ENCODE data around the gene DLG2. TPM values are rescaled to one million over a fixed set of nuclear protein-coding genes. Genes with fewer than 3 reads are reported as not detected.

The DLG2 gene
- total RNA-seq, 2 experiments from 2014 or later: 6.9 to 8.2 TPM

DNA sequence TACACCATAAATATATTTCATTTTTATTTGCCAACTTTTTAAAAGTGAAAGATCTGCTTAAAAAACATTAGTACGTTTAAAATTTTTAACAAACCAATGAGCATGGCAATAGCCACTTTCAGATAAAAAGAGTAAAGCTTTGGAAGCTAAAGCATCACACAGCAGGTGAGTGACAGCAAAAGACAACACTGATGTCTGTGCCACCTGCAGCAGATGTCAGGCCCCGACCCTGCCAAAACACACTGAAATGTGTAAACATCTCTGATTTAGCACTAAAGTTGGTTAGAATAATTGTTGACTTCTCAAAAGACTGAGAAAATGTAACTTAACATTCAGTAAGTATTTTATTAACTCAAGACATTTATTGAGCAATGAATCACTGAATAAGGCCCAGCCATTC lies 232.9 kb downstream of the DLG2 start:
- no TSS peak for BruUV-seq (replicated peaks)
- Histone ChIP-seq H3K9me2 (ENCODE audit: insufficient read depth, low read length) (no peaks in the 10 kb centered on the region), H3K36me3 (ENCODE audit: insufficient read depth, low read length) (no peaks in the 10 kb centered on the region), H3K4me1 (ENCODE audit: insufficient read depth, low read length, poor library complexity, severe bottlenecking) (no peaks in the 10 kb centered on the region), H3K27ac (ENCODE audit: low read depth, low read length, poor library complexity, severe bottlenecking) (no peak overlapping the region), H3K9me3 (ENCODE audit: low read length) (no peaks in the 10 kb centered on the region), H4K20me1 (ENCODE audit: insufficient read depth, low read length) (no peaks in the 10 kb centered on the region), H3K4me3 (ENCODE audit: low read depth, low read length, poor library complexity, severe bottlenecking) (no peak overlapping the region), H3K4me2 (ENCODE audit: low read length) (no peak overlapping the region), H3K79me2 (ENCODE audit: insufficient read depth, low read depth, low read length) (no peaks in the 10 kb centered on the region), H2AFZ (ENCODE audit: low read length) (no peak overlapping the region)
- DNase-seq (ENCODE audit: low spot score): no peak
- ChIA-PET POLR2A (no interaction called here), CTCF (ENCODE audit: unreplicated experiment) (no interaction called here)
- intact Hi-C loops (cut with micrococcal nuclease; ENCODE audit: unreplicated experiment): no loop called here
- no peak for TF ChIP-seq EZH2phosphoT487 (IDR thresholded peaks at IDR 0.05; ENCODE audit: borderline replicate concordance, low read depth, low read length)

DNA sequence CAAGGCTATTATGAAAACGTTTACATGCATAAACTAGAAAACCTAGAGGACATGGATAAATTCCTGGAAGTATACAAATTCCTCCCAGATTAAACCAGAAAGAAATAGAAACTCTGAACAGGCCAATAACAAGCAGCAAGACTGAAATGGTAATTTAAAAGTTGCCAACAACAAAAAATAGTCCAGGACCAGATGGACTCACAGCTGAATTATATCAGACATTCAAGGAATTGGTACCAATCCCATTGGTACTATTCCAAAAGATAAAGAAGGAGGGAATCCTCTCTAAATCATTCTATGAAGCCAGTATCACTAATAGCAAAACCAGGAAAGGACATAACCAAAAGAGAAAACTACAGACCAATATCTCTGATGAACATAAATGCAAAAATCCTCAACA lies 236.0 kb downstream of the DLG2 start:
- H3K79me2 ChIP-seq (ENCODE audit: insufficient read depth, low read depth, low read length): no peaks in the 10 kb centered on the region
- ChIA-PET CTCF (ENCODE audit: unreplicated experiment) (no interaction called here), POLR2A (no interaction called here)
- TF ChIP-seq, protein P1, sequence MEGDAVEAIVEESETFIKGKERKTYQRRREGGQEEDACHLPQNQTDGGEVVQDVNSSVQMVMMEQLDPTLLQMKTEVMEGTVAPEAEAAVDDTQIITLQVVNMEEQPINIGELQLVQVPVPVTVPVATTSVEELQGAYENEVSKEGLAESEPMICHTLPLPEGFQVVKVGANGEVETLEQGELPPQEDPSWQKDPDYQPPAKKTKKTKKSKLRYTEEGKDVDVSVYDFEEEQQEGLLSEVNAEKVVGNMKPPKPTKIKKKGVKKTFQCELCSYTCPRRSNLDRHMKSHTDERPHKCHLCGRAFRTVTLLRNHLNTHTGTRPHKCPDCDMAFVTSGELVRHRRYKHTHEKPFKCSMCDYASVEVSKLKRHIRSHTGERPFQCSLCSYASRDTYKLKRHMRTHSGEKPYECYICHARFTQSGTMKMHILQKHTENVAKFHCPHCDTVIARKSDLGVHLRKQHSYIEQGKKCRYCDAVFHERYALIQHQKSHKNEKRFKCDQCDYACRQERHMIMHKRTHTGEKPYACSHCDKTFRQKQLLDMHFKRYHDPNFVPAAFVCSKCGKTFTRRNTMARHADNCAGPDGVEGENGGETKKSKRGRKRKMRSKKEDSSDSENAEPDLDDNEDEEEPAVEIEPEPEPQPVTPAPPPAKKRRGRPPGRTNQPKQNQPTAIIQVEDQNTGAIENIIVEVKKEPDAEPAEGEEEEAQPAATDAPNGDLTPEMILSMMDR (conservative IDR thresholded peaks at IDR 0.05; ENCODE audit: low read length): no peak
- TF ChIP-seq EZH2phosphoT487 (IDR thresholded peaks at IDR 0.05; ENCODE audit: borderline replicate concordance, low read depth, low read length): no peak
- H4K20me1 ChIP-seq (ENCODE audit: insufficient read depth, low read length): no peaks in the 10 kb centered on the region
- H3K36me3 ChIP-seq (ENCODE audit: insufficient read depth, low read length): no peaks in the 10 kb centered on the region
- no TSS peak for BruUV-seq (replicated peaks)
- H2AFZ ChIP-seq (ENCODE audit: low read length): no peak overlapping the region
- no peaks in the 10 kb centered on the region for H3K9me2 ChIP-seq (ENCODE audit: insufficient read depth, low read length)
- no peak overlapping the region for H3K4me3 ChIP-seq (ENCODE audit: low read depth, low read length, poor library complexity, severe bottlenecking)
- H3K4me2 ChIP-seq (ENCODE audit: low read length): no peak overlapping the region
- DNase-seq (ENCODE audit: low spot score): no peak
- no peaks in the 10 kb centered on the region for H3K9me3 ChIP-seq (ENCODE audit: low read length)
- no peaks in the 10 kb centered on the region for H3K4me1 ChIP-seq (ENCODE audit: insufficient read depth, low read length, poor library complexity, severe bottlenecking)
- intact Hi-C loops (cut with micrococcal nuclease; ENCODE audit: unreplicated experiment): no loop called here
- no peak overlapping the region for H3K27ac ChIP-seq (ENCODE audit: low read depth, low read length, poor library complexity, severe bottlenecking)

DNA sequence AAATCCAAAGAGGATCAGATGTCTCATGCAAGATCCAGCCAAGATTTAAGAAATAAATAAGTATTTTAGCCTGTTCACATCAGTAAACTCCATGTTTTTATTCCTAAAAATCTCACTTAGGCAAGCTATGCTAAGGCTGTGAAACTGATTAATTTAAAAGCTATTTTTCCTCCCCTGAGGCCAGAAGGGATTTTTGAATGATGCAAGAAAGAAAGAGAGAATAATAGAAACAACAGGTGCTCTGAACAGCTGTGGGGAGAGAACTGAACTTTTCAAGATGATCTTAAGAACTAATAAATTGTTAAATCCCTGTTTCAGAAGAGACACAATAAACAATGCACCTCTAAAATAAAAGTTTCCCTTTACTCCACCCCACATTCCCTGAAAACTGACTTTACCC lies 241.6 kb downstream of the DLG2 start:
- ChIA-PET CTCF (ENCODE audit: unreplicated experiment) (no interaction called here), POLR2A (interaction anchor here (0.7 kb wide), 3 partner anchors 12 to 626 kb away, joined by 3 read pairs; no protein-coding TSS in a partner anchor)
- no peak overlapping the region for H3K27ac ChIP-seq (ENCODE audit: low read depth, low read length, poor library complexity, severe bottlenecking)
- H3K79me2 ChIP-seq (ENCODE audit: insufficient read depth, low read depth, low read length): no peaks in the 10 kb centered on the region
- H3K9me3 ChIP-seq (ENCODE audit: low read length): no peaks in the 10 kb centered on the region
- BruUV-seq (replicated peaks): no TSS peak
- no peaks in the 10 kb centered on the region for H4K20me1 ChIP-seq (ENCODE audit: insufficient read depth, low read length)
- H2AFZ ChIP-seq (ENCODE audit: low read length): no peak overlapping the region
- H3K4me1 ChIP-seq (ENCODE audit: insufficient read depth, low read length, poor library complexity, severe bottlenecking): peaks cover 5% of the 10 kb centered on the region
- H3K4me2 ChIP-seq (ENCODE audit: low read length): no peak overlapping the region
- TF ChIP-seq EZH2phosphoT487 (IDR thresholded peaks at IDR 0.05; ENCODE audit: borderline replicate concordance, low read depth, low read length): no peak
- TF ChIP-seq, protein P1 (conservative IDR thresholded peaks at IDR 0.05; ENCODE audit: low read length): no peak
- H3K9me2 ChIP-seq (ENCODE audit: insufficient read depth, low read length): no peaks in the 10 kb centered on the region
- no peak for DNase-seq (ENCODE audit: low spot score)
- no peaks in the 10 kb centered on the region for H3K36me3 ChIP-seq (ENCODE audit: insufficient read depth, low read length)
- H3K4me3 ChIP-seq (ENCODE audit: low read depth, low read length, poor library complexity, severe bottlenecking): no peak overlapping the region
- intact Hi-C loops (cut with micrococcal nuclease; ENCODE audit: unreplicated experiment): no loop called here
